ENCODE measurements around the gene FAM76B.

Gene FAM76B

DNA sequence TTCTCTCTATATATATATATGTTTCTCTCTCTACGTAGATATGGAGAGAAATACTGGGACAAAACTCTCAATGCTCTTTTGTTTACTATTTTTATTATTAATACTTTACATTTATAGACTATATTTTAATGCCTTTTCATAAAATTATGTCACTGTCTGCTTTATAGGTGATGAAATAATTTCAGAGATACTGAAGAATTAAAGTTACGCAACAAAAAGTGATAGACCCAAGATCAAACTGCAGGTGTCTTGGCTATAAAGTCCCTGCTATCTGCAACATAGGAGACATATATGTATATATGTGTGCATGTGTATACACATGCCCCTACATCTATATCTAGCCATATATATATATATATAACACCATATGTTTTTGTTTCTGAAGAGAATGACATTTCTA, 60.8 kb downstream of the FAM76B start:
- no peak for DNase-seq

DNA sequence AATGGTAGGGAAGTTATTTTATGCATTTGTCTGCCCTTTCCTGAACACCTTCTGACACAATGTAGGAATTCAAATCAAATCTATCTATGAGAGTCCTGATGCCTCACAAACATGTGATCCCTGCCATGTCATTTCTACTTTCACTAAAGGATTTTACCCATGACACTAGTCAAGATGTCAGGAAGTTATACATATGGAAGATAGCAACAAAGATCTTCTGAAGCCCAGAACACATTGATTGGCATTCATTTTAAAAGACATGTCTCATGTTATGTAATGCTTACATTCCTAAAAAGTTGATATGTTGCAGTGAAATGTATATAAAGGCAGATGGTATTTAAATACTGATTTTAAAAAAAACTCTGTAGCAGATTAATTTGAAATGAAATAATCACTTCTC, 61.5 kb downstream of the FAM76B start:
- DNase-seq: no peak

DNA sequence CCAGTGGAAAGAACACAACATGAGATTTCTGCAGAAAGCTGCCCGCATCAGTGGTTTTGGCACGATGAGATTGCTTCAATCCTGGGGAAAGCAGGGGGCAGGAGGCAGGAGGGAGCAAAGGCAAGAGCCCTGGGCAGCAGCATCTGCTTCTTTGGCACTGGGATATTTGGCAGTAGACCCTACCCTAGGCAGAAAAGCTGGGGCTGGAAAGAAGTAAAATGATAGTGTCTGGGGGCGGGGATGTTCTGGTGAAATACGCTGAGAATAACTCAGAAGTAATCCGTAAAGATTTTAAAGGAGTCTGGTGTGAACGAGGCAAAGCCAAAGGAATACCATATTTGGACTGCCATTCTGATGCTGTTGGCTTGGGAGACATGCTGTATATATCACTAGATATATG, 62.0 kb downstream of the FAM76B start:
- DNase-seq: no peak

DNA sequence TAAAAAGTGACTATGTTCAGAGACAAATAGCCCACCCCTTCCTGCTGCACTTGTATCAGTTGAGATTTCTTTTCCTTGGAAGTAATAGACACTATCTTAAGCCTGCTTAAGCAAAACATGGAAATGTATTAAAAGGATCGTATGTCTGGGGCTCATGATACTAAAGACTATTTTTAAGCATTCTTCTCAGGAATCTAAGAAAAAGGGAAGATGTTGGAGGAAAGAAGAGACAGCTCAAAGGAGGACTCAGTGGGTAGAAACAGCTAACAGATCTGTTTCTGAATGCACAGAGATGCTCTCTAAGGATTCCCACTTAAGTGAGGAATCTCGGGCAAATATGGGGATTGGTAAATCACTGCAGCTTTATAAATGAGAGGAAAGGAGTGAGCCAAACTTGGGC, 62.5 kb downstream of the FAM76B start:
- no peak for DNase-seq

DNA sequence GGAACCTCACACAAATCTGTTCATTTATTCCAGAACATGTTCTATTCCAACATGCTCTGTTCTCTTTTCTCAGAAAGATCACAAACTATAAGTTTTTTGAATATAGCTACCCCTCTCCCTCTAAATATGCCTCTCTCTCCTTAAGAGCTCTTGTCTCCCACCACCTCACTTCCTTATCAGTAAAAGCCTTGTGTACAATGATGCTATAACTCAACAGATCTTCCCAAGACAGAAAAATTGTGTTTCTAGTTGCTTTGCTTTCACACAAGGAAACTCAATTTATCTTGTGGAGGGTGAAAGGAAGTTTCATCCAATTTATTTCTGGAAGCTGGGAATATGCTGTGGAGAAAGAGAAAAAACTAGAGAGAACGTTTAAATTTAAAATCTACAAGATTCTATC, 64.4 kb downstream of the FAM76B start:
- DNase-seq: no peak

DNA sequence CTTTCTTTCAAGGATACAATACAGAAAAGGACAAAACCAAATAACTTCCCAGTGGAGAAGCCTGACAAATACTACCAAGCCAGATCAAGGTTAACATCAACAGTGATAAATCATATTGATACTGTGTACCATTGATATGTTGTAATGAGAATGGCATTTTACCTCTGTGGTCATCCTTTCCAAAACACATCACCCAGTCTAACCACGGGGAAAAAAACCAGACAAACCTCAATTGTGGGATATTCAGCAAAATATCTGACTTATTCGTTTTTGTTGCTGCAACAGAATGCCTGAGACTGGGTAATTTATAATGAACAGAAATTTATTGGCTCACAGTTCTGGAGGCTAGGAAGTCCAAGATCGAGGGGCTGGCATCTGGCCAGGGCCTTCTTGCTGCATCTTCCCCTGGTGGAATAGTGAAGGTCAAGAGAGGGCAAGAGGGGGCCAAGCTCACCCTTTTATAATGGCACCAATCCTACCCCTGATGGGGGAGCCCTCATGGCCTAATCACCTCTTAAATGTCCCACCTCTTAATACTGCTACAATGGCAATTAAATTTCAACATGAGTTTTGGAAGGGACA, 66.1 kb downstream of the FAM76B start:
- DNase-seq: no peak

DNA sequence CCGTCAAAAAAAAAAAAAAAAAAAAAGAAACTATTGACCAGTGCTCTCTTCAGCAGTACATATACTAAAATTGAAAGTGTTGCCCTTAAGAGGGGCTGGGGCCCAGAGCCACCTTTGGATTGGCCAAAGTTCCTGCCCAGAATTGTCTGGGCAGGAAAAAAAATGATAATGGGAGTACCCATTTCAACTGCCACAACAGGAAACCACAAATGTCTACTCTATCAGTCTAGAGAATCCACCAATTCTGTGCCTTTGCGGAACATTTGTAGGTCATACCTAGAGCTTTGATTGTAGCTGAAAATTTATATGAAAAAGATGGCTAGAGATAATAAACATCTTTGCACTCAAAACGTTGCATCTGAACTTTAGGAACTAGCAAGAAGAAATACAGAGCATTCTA, 69.4 kb downstream of the FAM76B start:
- DNase-seq: no peak
